Measurements from ENCODE around the gene ARMH3.
A peak's percentile ranks its signal among the peaks of the same experiment; 100 is the strongest.

Gene ARMH3

DNA sequence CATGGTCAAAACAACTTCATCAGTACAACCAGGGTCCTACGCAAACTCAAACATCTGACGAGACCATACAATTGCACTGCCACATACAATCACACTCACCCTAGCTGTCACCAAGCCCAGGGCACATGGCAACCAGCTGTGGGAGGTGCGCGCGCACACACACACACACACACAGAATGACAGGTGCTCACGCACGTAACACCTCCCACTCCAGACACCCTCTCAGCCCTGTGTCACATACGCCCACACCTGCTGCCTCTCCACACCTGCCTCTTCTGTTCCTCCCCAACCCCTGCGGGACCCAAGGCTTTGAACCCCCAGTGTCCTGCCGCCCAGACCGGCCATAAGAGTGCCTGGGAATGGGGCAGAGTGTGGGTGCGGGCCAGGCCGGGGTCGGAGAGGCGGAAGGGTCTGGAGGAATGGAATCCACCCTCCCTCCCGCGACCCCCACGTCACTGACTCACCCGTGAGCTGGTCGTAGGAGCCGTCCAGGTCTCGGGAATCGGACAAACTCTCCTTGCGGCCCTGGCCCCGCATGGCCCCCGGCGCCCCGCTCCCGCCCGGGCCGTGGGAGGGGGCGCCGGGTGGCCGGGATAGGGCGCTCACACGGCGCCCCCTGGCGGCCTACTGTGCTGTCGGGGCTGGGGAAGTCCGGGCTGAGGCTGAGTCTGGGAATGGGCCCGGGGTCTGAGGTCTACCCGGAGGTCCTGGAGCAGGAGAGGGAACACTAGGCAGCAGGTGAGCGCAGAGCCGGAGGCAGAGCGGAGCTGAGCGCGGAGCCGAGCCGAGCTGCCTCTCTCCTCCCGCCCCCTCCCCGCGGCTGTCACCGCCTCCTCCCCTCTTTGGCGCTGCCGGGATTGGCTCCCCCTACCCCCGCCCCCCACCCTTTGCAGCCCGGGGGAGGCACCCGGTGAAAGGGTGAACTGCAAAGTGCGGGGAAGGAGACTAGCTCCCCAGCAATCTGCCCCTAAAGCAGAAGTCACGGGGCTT, 212.6 kb downstream of the ARMH3 start, which contains the start of gene KCNIP2:
Gene KCNIP2 (minus strand): TSS at position 769 of the 990 bp plus-strand sequence. CDS start 232 bp downstream, at position 537.
- Histone ChIP-seq H3K27me3 (ENCODE audit: insufficient read depth, low read depth, severe bottlenecking) (no peaks in the 10 kb centered on the region), H3K9me3 (ENCODE audit: severe bottlenecking) (no peaks in the 10 kb centered on the region), H3K36me3 (peaks cover 2% of the 10 kb centered on the region; the same call in 1 of the 2 replicates), H3K4me3 (ENCODE audit: low read depth, low read length) (peak within 1 kb of the TSS; percentile 64), H3K27ac (peak within 1 kb of the TSS; percentile 69)
- TF ChIP-seq, protein P1, sequence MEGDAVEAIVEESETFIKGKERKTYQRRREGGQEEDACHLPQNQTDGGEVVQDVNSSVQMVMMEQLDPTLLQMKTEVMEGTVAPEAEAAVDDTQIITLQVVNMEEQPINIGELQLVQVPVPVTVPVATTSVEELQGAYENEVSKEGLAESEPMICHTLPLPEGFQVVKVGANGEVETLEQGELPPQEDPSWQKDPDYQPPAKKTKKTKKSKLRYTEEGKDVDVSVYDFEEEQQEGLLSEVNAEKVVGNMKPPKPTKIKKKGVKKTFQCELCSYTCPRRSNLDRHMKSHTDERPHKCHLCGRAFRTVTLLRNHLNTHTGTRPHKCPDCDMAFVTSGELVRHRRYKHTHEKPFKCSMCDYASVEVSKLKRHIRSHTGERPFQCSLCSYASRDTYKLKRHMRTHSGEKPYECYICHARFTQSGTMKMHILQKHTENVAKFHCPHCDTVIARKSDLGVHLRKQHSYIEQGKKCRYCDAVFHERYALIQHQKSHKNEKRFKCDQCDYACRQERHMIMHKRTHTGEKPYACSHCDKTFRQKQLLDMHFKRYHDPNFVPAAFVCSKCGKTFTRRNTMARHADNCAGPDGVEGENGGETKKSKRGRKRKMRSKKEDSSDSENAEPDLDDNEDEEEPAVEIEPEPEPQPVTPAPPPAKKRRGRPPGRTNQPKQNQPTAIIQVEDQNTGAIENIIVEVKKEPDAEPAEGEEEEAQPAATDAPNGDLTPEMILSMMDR (IDR thresholded peaks at IDR 0.05; ENCODE audit: low read depth, low read length), result peak; percentile 86
- DNase-seq, result peak; percentile 86

DNA sequence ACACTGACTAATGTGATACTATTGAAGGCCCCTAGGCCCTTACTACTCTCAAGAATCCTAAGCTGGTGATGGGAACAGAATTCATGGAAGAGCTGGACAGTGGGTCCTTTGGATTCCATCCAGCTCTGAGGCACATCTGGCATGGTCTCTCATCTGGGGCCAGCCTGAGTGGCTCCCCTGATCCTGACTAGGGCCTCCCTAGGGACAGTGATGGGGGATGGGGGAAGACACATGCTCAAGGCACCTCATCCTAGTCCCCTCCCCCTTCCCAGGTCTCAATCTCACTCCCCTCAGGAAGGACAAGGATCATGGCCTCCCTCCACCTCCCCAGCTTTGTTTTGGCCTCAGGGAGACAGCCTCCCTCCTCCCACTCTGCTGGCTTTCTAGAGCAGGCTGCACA, 214.1 kb downstream of the ARMH3 start:
- Histone ChIP-seq H3K9me3 (ENCODE audit: severe bottlenecking) (no peaks in the 10 kb centered on the region), H3K4me3 (ENCODE audit: low read depth, low read length) (no peak overlapping the region), H3K36me3 (0 out of 2 replicates have a peak, but pooled peaks cover 2% of the 10 kb centered on the region), H3K27ac (no peak overlapping the region), H3K27me3 (ENCODE audit: insufficient read depth, low read depth, severe bottlenecking) (no peaks in the 10 kb centered on the region)
- no peak for DNase-seq
- TF ChIP-seq, protein P1 (IDR thresholded peaks at IDR 0.05; ENCODE audit: low read depth, low read length), result no peak

DNA sequence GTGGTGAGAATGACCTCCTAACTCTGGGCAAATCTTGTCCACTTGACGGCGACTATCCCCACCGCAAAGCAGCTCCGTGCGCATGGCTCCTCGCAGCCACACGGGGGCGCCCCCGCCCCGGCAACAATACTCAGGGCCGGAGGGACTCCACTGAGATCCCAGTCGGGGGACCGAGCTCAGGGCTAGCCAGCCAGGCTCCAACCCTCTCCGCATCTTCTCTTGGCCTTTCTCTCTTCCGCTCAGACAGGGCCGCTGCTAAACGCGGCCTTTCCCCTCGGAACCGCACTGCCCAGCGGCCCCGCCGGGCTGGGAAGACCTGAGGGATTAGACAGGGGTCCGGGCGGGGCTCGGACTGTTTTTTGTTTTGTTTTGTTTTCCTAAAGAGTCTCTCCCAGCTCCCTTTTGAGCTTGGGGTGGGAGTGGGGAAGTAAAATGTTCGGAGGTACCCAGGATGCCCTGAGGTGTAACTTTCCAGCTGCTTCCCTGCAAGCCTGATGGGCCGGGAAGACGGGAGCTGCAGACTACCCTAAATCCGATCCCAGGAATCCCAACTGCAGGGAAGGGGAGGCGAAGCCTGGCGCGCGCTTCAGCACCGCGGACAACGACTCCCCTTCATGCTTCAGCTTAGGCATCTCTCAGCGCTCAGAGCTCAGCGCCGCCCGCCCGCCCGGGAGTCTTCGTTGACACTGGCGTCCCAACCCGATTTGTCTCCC, 215.1 kb downstream of the ARMH3 start:
- peak; percentile 85 for DNase-seq
- Histone ChIP-seq H3K27me3 (ENCODE audit: insufficient read depth, low read depth, severe bottlenecking) (no peaks in the 10 kb centered on the region), H3K36me3 (0 out of 2 replicates have a peak, but pooled peaks cover 2% of the 10 kb centered on the region), H3K9me3 (ENCODE audit: severe bottlenecking) (no peaks in the 10 kb centered on the region), H3K4me3 (ENCODE audit: low read depth, low read length) (no peak overlapping the region), H3K27ac (no peak overlapping the region)
- TF ChIP-seq, protein P1 (IDR thresholded peaks at IDR 0.05; ENCODE audit: low read depth, low read length), result peak; percentile 95

DNA sequence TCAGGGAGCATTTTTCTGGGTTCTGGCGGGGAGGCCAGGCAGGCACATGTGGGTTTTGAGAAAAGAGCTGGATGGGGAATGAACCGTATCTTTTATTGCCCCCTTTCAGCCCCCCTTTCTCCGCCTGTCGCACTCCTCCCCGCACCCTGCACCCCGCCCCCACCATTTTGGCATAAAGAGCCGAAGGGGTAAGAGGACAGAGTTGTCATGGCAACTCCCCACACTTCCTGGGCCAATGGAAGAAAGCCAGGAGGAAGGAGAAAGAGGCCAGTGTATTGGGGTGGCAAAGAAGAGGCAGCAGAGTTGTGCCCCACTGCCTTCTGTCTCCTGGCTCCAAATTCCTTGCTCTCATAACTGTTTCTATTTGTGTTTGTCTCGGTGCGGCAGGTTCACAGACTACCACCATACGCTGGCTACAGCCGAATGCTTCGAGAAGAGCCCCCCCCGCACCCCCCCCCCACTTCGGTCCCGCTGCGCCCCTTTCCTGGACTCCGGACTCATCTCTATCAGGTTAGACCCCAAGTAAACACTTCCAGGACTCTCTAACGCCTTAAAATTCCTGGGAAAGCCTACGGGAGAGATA, 215.8 kb downstream of the ARMH3 start:
- no peak for DNase-seq
- no peak overlapping the region for H3K4me3 ChIP-seq (ENCODE audit: low read depth, low read length)
- 0 out of 2 replicates have a peak, but pooled peaks cover 2% of the 10 kb centered on the region for H3K36me3 ChIP-seq
- TF ChIP-seq, protein P1 (IDR thresholded peaks at IDR 0.05; ENCODE audit: low read depth, low read length), result no peak
- H3K27ac ChIP-seq, result no peak overlapping the region
- H3K9me3 ChIP-seq (ENCODE audit: severe bottlenecking), result no peaks in the 10 kb centered on the region
- H3K27me3 ChIP-seq (ENCODE audit: insufficient read depth, low read depth, severe bottlenecking), result no peaks in the 10 kb centered on the region

DNA sequence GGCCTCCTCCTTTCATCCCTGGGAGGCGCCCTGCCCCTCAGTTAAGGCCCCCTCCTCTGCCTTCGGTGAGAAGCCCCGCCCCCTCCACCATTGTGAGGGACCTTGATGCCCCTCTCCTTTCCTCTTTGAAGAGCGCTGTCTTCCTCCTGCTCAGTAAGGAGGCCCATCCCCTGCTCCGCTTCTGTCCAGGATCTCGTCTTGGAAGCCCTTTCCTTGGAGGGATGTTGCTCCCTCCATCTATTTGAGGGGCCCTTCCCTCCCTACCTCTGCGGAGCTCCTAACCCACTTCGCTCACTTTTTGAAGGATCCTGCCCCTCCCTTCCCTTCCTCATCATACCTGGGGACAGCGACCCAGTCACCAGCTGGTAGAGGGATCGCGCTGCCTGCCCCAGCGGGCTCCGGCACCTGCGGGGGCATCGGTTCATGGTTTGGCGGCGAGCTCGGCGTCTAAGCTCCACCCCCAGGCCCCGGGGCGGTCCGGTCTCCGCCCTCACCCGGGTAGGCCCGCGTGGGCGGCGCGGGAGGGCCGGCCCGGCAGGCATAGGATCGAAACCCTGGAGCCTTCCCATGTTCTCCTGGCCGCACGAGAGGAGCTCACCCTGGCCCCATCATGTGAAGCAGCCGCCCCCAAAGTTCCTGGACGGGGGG, 216.4 kb downstream of the ARMH3 start:
- Histone ChIP-seq H3K27me3 (ENCODE audit: insufficient read depth, low read depth, severe bottlenecking) (no peaks in the 10 kb centered on the region), H3K27ac (peak overlapping the region; percentile 62; the same call in 1 of the 2 replicates), H3K36me3 (0 out of 2 replicates have a peak, but pooled peaks cover 2% of the 10 kb centered on the region), H3K9me3 (ENCODE audit: severe bottlenecking) (no peaks in the 10 kb centered on the region), H3K4me3 (ENCODE audit: low read depth, low read length) (no peak overlapping the region)
- DNase-seq, result no peak
- TF ChIP-seq, protein P1 (IDR thresholded peaks at IDR 0.05; ENCODE audit: low read depth, low read length), result no peak
